ENCODE data around the gene TSHZ2. TPM values are rescaled to one million over a fixed set of nuclear protein-coding genes. Genes with fewer than 3 reads are reported as not detected.

TSHZ2 gene
- total and polyA plus RNA-seq, 2 donors (not counting 3 experiments of a cell fraction or from before 2014, with no cell fraction given) = not detected

- dilution Hi-C loops (cut with MboI; ENCODE audit: extremely low pct_ligation_motif_present, low sequenced_read_pairs) = no loop called here
Observed at GRCh38 chr20:53037621-53038020, 65.5 kb downstream of the TSHZ2 start.

More at GRCh38 chr20:53037621-53038020, 65.5 kb downstream of the TSHZ2 start:
- Histone ChIP-seq H3K9ac (replicated peaks; ENCODE audit: extremely low read depth, insufficient read depth, low read length) (no peak overlapping the region), H3K4me2 (ENCODE audit: insufficient read depth, low read length) (no peak overlapping the region), H2AFZ (ENCODE audit: low read depth, low read length) (no peak overlapping the region), H3K36me3 (ENCODE audit: control insufficient read depth in 2 of 2, extremely low read depth in 1 of 2, insufficient read depth in 2 of 2, low read length in 2 of 2) (no peaks in the 10 kb centered on the region), H3K9me3 (replicated peaks; ENCODE audit: control insufficient read depth, insufficient read depth, low read length) (no peaks in the 10 kb centered on the region), H3K4me1 (ENCODE audit: control insufficient read depth, extremely low read depth, insufficient read depth, low read length) (no peaks in the 10 kb centered on the region), H4K20me1 (replicated peaks; ENCODE audit: control insufficient read depth, extremely low read depth, insufficient read depth, low read length) (no peaks in the 10 kb centered on the region), H3K4me3 (replicated peaks in 1 of 3; ENCODE audit: insufficient read depth in 1 of 3, low read depth in 1 of 3, low read length in 3 of 3) (no peak overlapping the region), H3K9me1 (replicated peaks; ENCODE audit: control insufficient read depth, extremely low read depth, insufficient read depth, low read length) (no peaks in the 10 kb centered on the region), H3K79me2 (ENCODE audit: control insufficient read depth, insufficient read depth, low read length) (no peaks in the 10 kb centered on the region), H3K27ac (ENCODE audit: insufficient read depth, low read depth, low read length) (no peak overlapping the region), H3K27me3 (ENCODE audit: control insufficient read depth in 2 of 2, insufficient read depth in 2 of 2, low read length in 2 of 2) (no peaks in the 10 kb centered on the region)
- ChIA-PET POLR2A (no interaction called here), CTCF (no interaction called here)
- DNase-seq (ENCODE audit: low read depth, low spot score) (no peak), FAIRE-seq (no peak)
- intact Hi-C loops (cut with micrococcal nuclease) = no loop called here
- no TSS peak for BruUV-seq (replicated peaks)
- TF ChIP-seq FOS (IDR thresholded peaks at IDR 0.05; ENCODE audit: borderline replicate concordance, insufficient read depth, low read length) (no peak), POLR2A (IDR thresholded peaks at IDR 0.05; ENCODE audit: low read depth, low read length) (no peak), MAX (IDR thresholded peaks at IDR 0.05; ENCODE audit: insufficient read depth, insufficient read length) (no peak), MYC (IDR thresholded peaks at IDR 0.05; ENCODE audit: low read depth, low read length) (no peak), EZH2 (IDR thresholded peaks at IDR 0.05; ENCODE audit: borderline replicate concordance, low read depth, low read length, severe bottlenecking) (no peak), JUN (IDR thresholded peaks at IDR 0.05; ENCODE audit: borderline replicate concordance, insufficient read depth, insufficient read length, low read depth) (no peak), GATA2 (IDR thresholded peaks at IDR 0.05; ENCODE audit: insufficient read depth, insufficient read length, low read depth, low read length) (no peak), POLR2AphosphoS5 (IDR thresholded peaks at IDR 0.05; ENCODE audit: insufficient read depth, low read depth, low read length) (no peak), CTCF (IDR thresholded peaks at IDR 0.05; ENCODE audit: extremely low read depth in 1 of 2, insufficient read depth in 1 of 2, low read depth in 1 of 2, low read length in 2 of 2) (no peak)
